GF-D8 (cell line): ENCODE data around the gene TBC1D8.

Experiments used
- DNase-seq: peaks from one replicate; lab custom pipeline; 2025; lab: John Stamatoyannopoulos, UW

The TBC1D8 gene

GRCh38 chr2:100976645-100977391 is 174.4 kb downstream of the TBC1D8 start:
- DNase-seq, result no peak

GRCh38 chr2:100976061-100976460 is 175.1 kb downstream of the TBC1D8 start:
- DNase-seq, result no peak

- DNase-seq, result no peak
These were observed 175.7 kb downstream of the TBC1D8 start for GRCh38 chr2:100975521-100975785.

- no peak for DNase-seq
These were observed 176.3 kb downstream of the TBC1D8 start for GRCh38 chr2:100974712-100975520.

GRCh38 chr2:100972452-100972851 is 178.7 kb downstream of the TBC1D8 start:
- DNase-seq, result no peak

GRCh38 chr2:100971221-100971620 is 180.0 kb downstream of the TBC1D8 start:
- DNase-seq, result no peak

GRCh38 chr2:100969998-100970397 is 181.2 kb downstream of the TBC1D8 start:
- DNase-seq, result no peak

- no peak for DNase-seq
These were observed 182.7 kb downstream of the TBC1D8 start for GRCh38 chr2:100968146-100969145.

GRCh38 chr2:100967716-100968115 is 183.5 kb downstream of the TBC1D8 start:
- DNase-seq, result no peak

- DNase-seq, result no peak
These were observed 185.6 kb downstream of the TBC1D8 start for GRCh38 chr2:100965596-100965995.

GRCh38 chr2:100964681-100965169 is 186.5 kb downstream of the TBC1D8 start:
- no peak for DNase-seq

GRCh38 chr2:100964222-100964621 is 187.0 kb downstream of the TBC1D8 start:
- DNase-seq, result no peak

- DNase-seq, result no peak
These were observed 188.2 kb downstream of the TBC1D8 start for GRCh38 chr2:100963026-100963375.

GRCh38 chr2:100962366-100963025 is 188.7 kb downstream of the TBC1D8 start:
- DNase-seq, result no peak

GRCh38 chr2:100960688-100961087 is 190.5 kb downstream of the TBC1D8 start:
- no peak for DNase-seq

- DNase-seq, result no peak
These were observed 191.8 kb downstream of the TBC1D8 start for GRCh38 chr2:100959225-100959880.

GRCh38 chr2:100957996-100958653 is 193.1 kb downstream of the TBC1D8 start:
- DNase-seq, result no peak
